K562 (cell line): Measurements from ENCODE around the gene ARID5B. TPM values are rescaled to one million over a fixed set of nuclear protein-coding genes. Genes with fewer than 3 reads are reported as not detected.

Experiments used
- ATAC-seq: fragments of 200-7000 bp; cut with Tn5 transposase; 3 replicates; pipeline ENCODE4 v1.9.1; 2020; ENCODE audit warnings: moderate library complexity
- BruUV-seq: library from RNA; stranded (reverse); fragments of 400-500 nt; replicated peaks from 2 replicates; lab custom pipeline; 2021; lab: Mats Ljungman, UMichigan
- CTCF ChIA-PET: fragments of 300-600 bp; formaldehyde crosslinking; extraction: SDS; loops from one replicate; lab custom pipeline; 2021; ENCODE audit warnings: low intra/inter-chr PET ratio; lab: Yijun Ruan, JAX
- POLR2A ChIA-PET: fragments of 300-600, 350-650 bp; sonication (Branson Sonifier 250); formaldehyde crosslinking; extraction: SDS; loops from one replicate; lab custom pipeline; 2021; ENCODE audit warnings: antibody characterized with exemption, inconsistent platforms; lab: Yijun Ruan, JAX
- DNase-seq, 4 experiments: peaks; one replicate each; pipeline versions ENCODE4 v3.0.0 to v3.0.0-alpha.2; 2011 to 2018; ENCODE audit warnings: low spot score in 3 of 4, mixed read lengths in 3 of 4; ENCODE audit errors: extremely low read depth in 1 of 4
- FAIRE-seq: peaks from 2 replicates; lab custom pipeline; 2011; peaks lifted over from hg19 to GRCh38; lab: Jason Lieb, UNC
- H2AFZ ChIP-seq: 2 replicates; pipeline ENCODE4 v1.6.0; 2011; ENCODE audit warnings: low read depth, low read length, control low read depth, inconsistent platforms
- H3K27ac ChIP-seq: fragments of 200-600 bp; 3 replicates; pipeline ENCODE4 v1.8.0; 2011; ENCODE audit warnings: low read depth, mild to moderate bottlenecking, control low read depth, inconsistent platforms, low read length, moderate library complexity, mixed read lengths; ENCODE audit errors: extremely low read depth
- H3K27me3 ChIP-seq, 2 experiments: fragments of 300-600 bp in 1 of 2; 2 replicates in 1 of 2; 3 replicates in 1 of 2; pipeline versions ENCODE4 v1.6.0 to v1.8.0; 2011; ENCODE audit warnings: inconsistent platforms in 2 of 2, low read length in 2 of 2, mild to moderate bottlenecking in 1 of 2, mixed read lengths in 1 of 2, moderate library complexity in 1 of 2; ENCODE audit not compliant: control insufficient read depth in 2 of 2, insufficient read depth in 2 of 2
- H3K36me3 ChIP-seq: fragments of 300-600 bp; 3 replicates; pipeline ENCODE4 v1.8.0; 2011; ENCODE audit warnings: mild to moderate bottlenecking, low read length, inconsistent platforms; ENCODE audit not compliant: control insufficient read depth, insufficient read depth
- H3K4me1 ChIP-seq, 2 experiments: fragments of 200-600 bp in 1 of 2; replicated peaks in 1 of 2; 2 replicates in 1 of 2; 3 replicates in 1 of 2; pipeline versions ENCODE4 v1.5.1 to v1.8.0; 2011; ENCODE audit warnings: inconsistent platforms in 2 of 2, low read length in 2 of 2, mild to moderate bottlenecking in 1 of 2, mixed read lengths in 1 of 2, moderate library complexity in 1 of 2; ENCODE audit not compliant: control insufficient read depth in 2 of 2, insufficient read depth in 2 of 2
- H3K4me2 ChIP-seq: 2 replicates; pipeline ENCODE4 v1.6.1; 2011; ENCODE audit warnings: low read length, control low read depth, inconsistent platforms, mixed read lengths; ENCODE audit not compliant: insufficient read depth
- H3K4me3 ChIP-seq: fragments of 200-600 bp; sonication (generic), shearing (Covaris generic); 2 replicates; pipeline ENCODE4 v1.5.1; 2016; ENCODE audit warnings: control low read depth, inconsistent platforms
- H3K79me2 ChIP-seq: fragments of 200-600 bp; 3 replicates; pipeline ENCODE4 v1.8.0; 2011; ENCODE audit warnings: low read length, inconsistent platforms; ENCODE audit not compliant: control insufficient read depth, insufficient read depth
- H3K9ac ChIP-seq, 2 experiments: 2 replicates each; pipeline versions ENCODE4 v1.6.0 to v1.6.1; 2011; ENCODE audit warnings: low read depth in 2 of 2, low read length in 2 of 2, control low read depth in 1 of 2, inconsistent platforms in 1 of 2, mild to moderate bottlenecking in 1 of 2, mixed read lengths in 1 of 2; ENCODE audit not compliant: insufficient read depth in 1 of 2
- H3K9me1 ChIP-seq: one replicate; pipeline ENCODE4 v1.6.0; 2011; ENCODE audit warnings: inconsistent platforms, mild to moderate bottlenecking, low read length, moderate library complexity; ENCODE audit not compliant: control insufficient read depth, insufficient read depth
- H3K9me3 ChIP-seq: replicated peaks from 2 replicates; pipeline ENCODE4 v1.5.1; 2011; ENCODE audit warnings: low read depth, low read length, inconsistent platforms; ENCODE audit not compliant: control insufficient read depth, insufficient read depth
- H4K20me1 ChIP-seq: replicated peaks from 2 replicates; pipeline ENCODE4 v1.6.1; 2011; ENCODE audit warnings: low read length, inconsistent platforms, mixed read lengths; ENCODE audit not compliant: control insufficient read depth, insufficient read depth
- ATF6 ChIP-seq: sonication (generic); formaldehyde crosslinking; IDR thresholded peaks from 2 replicates; pipeline ENCODE4 v1.4.0; 2020; ENCODE audit warnings: mild to moderate bottlenecking, missing genetic modification reagents
- KLF1 ChIP-seq: fragments of 450-650 bp; IDR thresholded peaks from 2 replicates; pipeline ENCODE4 v1.6.1; 2016; ENCODE audit warnings: missing genetic modification characterization, missing compliant biosample characterization
- NR2C1 ChIP-seq, 2 experiments: fragments of 450-650 bp; IDR thresholded peaks; 2 replicates each; pipeline ENCODE4 v1.6.1; 2017; ENCODE audit warnings: mild to moderate bottlenecking in 2 of 2, antibody characterized with exemption in 1 of 2, inconsistent platforms in 1 of 2, missing compliant biosample characterization in 1 of 2, missing genetic modification characterization in 1 of 2
- SAP30 ChIP-seq: fragments of 200-600 bp; sonication (generic); IDR thresholded peaks from 2 replicates; pipeline ENCODE4 v1.6.1; 2012; ENCODE audit warnings: borderline replicate concordance, low read depth, mild to moderate bottlenecking, moderate library complexity, low read length, control low read depth, inconsistent platforms; ENCODE audit not compliant: insufficient read depth, poor library complexity, severe bottlenecking
- SRSF3 ChIP-seq: fragments of 200-400 bp; formaldehyde crosslinking; IDR thresholded peaks from 2 replicates; pipeline ENCODE4 v1.6.1; 2016; ENCODE audit warnings: mild to moderate bottlenecking, low read length, moderate library complexity; ENCODE audit not compliant: insufficient read depth
- WGBS: fragments of 100-300 bp; shearing (Covaris generic); methylation state at CpG from one replicate; pipeline ENCODE4 v1.1.6; 2016; ENCODE audit warnings: low coverage, mixed read lengths; ENCODE audit not compliant: insufficient coverage; ENCODE audit errors: missing lambda C conversion rate; 5-methylcytosine and 5-hydroxymethylcytosine counted together
- in situ Hi-C: fragments of 300-500 bp; cut with MboI; formaldehyde crosslinking; loops from 4 replicates; pipeline ENCODE4 v1.15.0; 2018; ENCODE audit warnings: inconsistent platforms, mixed read lengths
- intact Hi-C: fragments of 100-400 bp; cut with micrococcal nuclease; formaldehyde crosslinking; loops from 2 replicates; pipeline ENCODE4 v1.14.2; 2022
- polyA plus RNA-seq, 8 experiments: library from polyadenylated mRNA; depleted of rRNA in 4 of 8; stranded (reverse) in 5 of 8; unstranded in 3 of 8; fragments of >200 nt; fragmentation: Nextera tagmentation in 2 of 8; fragmentation: Illumina TruSeq in 1 of 8; extraction: Ambion mirVana in 2 of 8; extraction: Trizol in 1 of 8; gene quantifications; 2 replicates each; pipeline versions ENCODE4 v1.2.1 to v1.2.3, GENCODE V29; 2011 to 2014; ENCODE audit warnings: inconsistent platforms in 1 of 8, missing spikeins in 1 of 8
- total RNA-seq, 7 experiments: library from RNA; depleted of rRNA in 6 of 7; stranded (reverse); fragments of >200 nt in 6 of 7; fragmentation: Illumina TruSeq in 2 of 7; extraction: Trizol in 2 of 7; gene quantifications; 2 replicates each; pipeline versions ENCODE4 v1.2.1 to v1.2.3, GENCODE V29; 2011 to 2021; ENCODE audit warnings: low replicate concordance in 1 of 7

ARID5B gene
- total and polyA plus RNA-seq, 9 of the 15 experiments (the other 6 are each of a cell fraction or from before 2014, with no cell fraction given) = 0.48 to 1.6 (median 0.80) TPM

GRCh38 chr10:62115321-62115720 lies 213.8 kb downstream of the ARID5B start:
- TF ChIP-seq NR2C1 (IDR thresholded peaks at IDR 0.05) (no peak), NR2C1 (tag; IDR thresholded peaks at IDR 0.05) (no peak), SRSF3 (no peak), KLF1 (tag) (no peak), SAP30 (no peak), ATF6 (CRISPR knock-in tag) (no peak)
- TF ChIP-seq, all 486 proteins: peak for 0
- no peaks in the 10 kb centered on the region for H3K36me3 ChIP-seq
- H3K9me3 ChIP-seq = no peaks in the 10 kb centered on the region
- no peaks in the 10 kb centered on the region for H3K79me2 ChIP-seq
- in situ Hi-C loops (loop anchor here (25.0 kb wide), 1 partner anchor 1647 kb away; no protein-coding TSS in a partner anchor), intact Hi-C loops (no loop called here)
- no peaks in the 10 kb centered on the region for H3K9me1 ChIP-seq
- H2AFZ ChIP-seq = no peak overlapping the region
- BruUV-seq = no TSS peak
- no peak overlapping the region for H3K4me2 ChIP-seq
- no peak overlapping the region for H3K4me3 ChIP-seq
- DNase-seq (no peak), ATAC-seq (no peak), FAIRE-seq (no peak)
- H3K27me3 ChIP-seq = no peaks in the 10 kb centered on the region
- no peak overlapping the region for H3K27ac ChIP-seq
- no peaks in the 10 kb centered on the region for H3K4me1 ChIP-seq
- H4K20me1 ChIP-seq = no peaks in the 10 kb centered on the region
- 6% methylated on average over 4 of the region's 4 CpGs for WGBS
- H3K9ac ChIP-seq = no peak overlapping the region
- ChIA-PET POLR2A (interaction anchor here (1.2 kb wide), 1 partner anchor 9 kb away, joined by 4 read pairs; no protein-coding TSS in a partner anchor), CTCF (no interaction called here)
